Tibial nerve (tissue), 4 donors: ENCODE data around the gene FNBP1L. TPM values are rescaled to one million over a fixed set of nuclear protein-coding genes. Genes with fewer than 3 reads are reported as not detected.

Source experiments
- DNase-seq, 2 donors: peaks; one replicate each; pipeline ENCODE4 v3.0.0-alpha.2; 2019; ENCODE audit warnings: low spot score in 2 of 2
- H3K27ac ChIP-seq, 4 donors: fragments of 200-600 bp; sonication (generic) in 3 of 4; one replicate each; pipeline ENCODE4 v1.5.1; 2017 to 2019; ENCODE audit warnings: mild to moderate bottlenecking in 1 of 4
- H3K27me3 ChIP-seq, 2 donors: fragments of 200-600 bp; sonication (generic) in 1 of 2; one replicate each; pipeline versions ENCODE4 v1.5.1 to v1.6.0; 2017 to 2019
- H3K36me3 ChIP-seq, 3 donors: fragments of 200-600 bp; sonication (generic); one replicate each; pipeline ENCODE4 v1.5.1; 2018 to 2019
- H3K4me1 ChIP-seq, 4 donors: fragments of 200-600 bp; sonication (generic) in 3 of 4; one replicate each; pipeline ENCODE4 v1.5.1; 2017 to 2019
- H3K4me3 ChIP-seq, 4 donors: fragments of 200-600 bp; sonication (generic) in 3 of 4; one replicate each; pipeline ENCODE4 v1.5.1; 2017 to 2019; ENCODE audit warnings: mild to moderate bottlenecking in 1 of 4, moderate library complexity in 1 of 4
- H3K9me3 ChIP-seq, 4 donors: fragments of 200-600 bp; sonication (generic) in 3 of 4; one replicate each; pipeline ENCODE4 v1.5.1; 2017 to 2019
- EP300 ChIP-seq, 2 donors: sonication (generic); formaldehyde crosslinking; IDR thresholded peaks; one replicate each; pipeline ENCODE4 v1.6.1; 2017; ENCODE audit warnings: antibody characterized with exemption in 2 of 2, mild to moderate bottlenecking in 1 of 2
- POLR2A ChIP-seq, 2 donors: fragments of 450-650 bp; IDR thresholded peaks; one replicate each; pipeline ENCODE4 v1.6.1; 2017; ENCODE audit warnings: antibody characterized with exemption in 2 of 2, mild to moderate bottlenecking in 2 of 2, moderate library complexity in 2 of 2
- WGBS, 2 donors: methylation state at CpG; one replicate each; pipeline ENCODE4 v1.1.5; 2018; 5-methylcytosine and 5-hydroxymethylcytosine counted together
- total RNA-seq, 4 donors: library from RNA; depleted of rRNA; stranded (reverse); fragments of >200 nt; gene quantifications; one replicate each; pipeline ENCODE4 v1.1.0, GENCODE V29; 2016
- TF ChIP-seq, protein P1 (sequence below), 5 experiments: fragments of 200-600 bp in 3 of 5; fragments of 450-650 bp in 2 of 5; sonication (generic) in 3 of 5; IDR thresholded peaks; one replicate each; pipeline ENCODE4 v1.5.1; 2016 to 2019; ENCODE audit warnings: antibody characterized with exemption in 5 of 5, mild to moderate bottlenecking in 3 of 5, moderate library complexity in 2 of 5

The FNBP1L gene
- total RNA-seq, 4 donors from 2014 or later: 18.3 to 23.2 (median 20.5) TPM

DNA sequence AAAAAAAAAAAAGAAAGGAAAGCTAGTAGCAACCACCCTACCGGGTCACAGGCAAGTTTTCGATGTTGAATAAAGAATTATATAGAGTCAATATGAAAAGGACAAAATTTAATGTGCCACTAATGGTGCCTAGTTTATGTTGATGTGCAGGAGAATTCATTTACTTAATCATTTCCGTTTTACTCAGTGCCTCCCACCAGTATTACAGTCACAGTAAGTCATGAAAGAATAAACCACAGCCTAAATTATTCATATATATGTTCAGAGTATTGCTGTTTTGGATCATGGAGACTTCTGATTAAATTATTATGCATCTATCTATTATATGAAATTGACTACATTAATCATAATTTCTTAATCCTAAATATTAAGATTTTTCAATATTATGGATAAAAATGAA is 35.3 kb downstream of the FNBP1L start:
- DNase-seq: no peak
- Histone ChIP-seq H3K9me3 (peaks cover 0 to 20% (median 2%) of the 10 kb centered on the region in 4 donors), H3K27ac (no peak overlapping the region), H3K4me1 (no peaks in the 10 kb centered on the region), H3K4me3 (no peak overlapping the region), H3K27me3 (no peaks in the 10 kb centered on the region), H3K36me3 (no peaks in the 10 kb centered on the region)
- WGBS, 2 donors: 85 to 91% methylated on average over 3 of the region's 3 CpGs
- no peak for TF ChIP-seq EP300 (IDR thresholded peaks at IDR 0.05)
- TF ChIP-seq, protein P1, sequence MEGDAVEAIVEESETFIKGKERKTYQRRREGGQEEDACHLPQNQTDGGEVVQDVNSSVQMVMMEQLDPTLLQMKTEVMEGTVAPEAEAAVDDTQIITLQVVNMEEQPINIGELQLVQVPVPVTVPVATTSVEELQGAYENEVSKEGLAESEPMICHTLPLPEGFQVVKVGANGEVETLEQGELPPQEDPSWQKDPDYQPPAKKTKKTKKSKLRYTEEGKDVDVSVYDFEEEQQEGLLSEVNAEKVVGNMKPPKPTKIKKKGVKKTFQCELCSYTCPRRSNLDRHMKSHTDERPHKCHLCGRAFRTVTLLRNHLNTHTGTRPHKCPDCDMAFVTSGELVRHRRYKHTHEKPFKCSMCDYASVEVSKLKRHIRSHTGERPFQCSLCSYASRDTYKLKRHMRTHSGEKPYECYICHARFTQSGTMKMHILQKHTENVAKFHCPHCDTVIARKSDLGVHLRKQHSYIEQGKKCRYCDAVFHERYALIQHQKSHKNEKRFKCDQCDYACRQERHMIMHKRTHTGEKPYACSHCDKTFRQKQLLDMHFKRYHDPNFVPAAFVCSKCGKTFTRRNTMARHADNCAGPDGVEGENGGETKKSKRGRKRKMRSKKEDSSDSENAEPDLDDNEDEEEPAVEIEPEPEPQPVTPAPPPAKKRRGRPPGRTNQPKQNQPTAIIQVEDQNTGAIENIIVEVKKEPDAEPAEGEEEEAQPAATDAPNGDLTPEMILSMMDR (IDR thresholded peaks at IDR 0.05): no peak
- no peak for TF ChIP-seq POLR2A (IDR thresholded peaks at IDR 0.05)

DNA sequence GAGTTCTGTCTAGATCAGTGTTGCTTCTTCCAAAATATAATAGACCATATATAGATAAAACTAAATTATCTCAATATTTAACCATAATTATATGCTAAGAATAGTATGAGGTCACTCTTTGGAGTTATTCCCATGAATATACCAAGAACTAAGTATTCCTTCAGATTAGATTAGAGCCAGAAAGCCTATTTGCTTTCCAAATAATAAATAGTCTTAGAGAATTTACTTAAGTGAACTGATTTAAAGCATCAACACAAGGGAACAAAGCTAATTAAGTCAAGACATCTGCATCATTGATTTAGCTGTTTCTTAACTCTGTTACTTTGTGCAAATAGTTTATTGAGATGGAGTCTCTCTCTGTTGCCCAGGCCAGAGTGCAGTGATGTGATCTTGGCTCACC is 35.7 kb downstream of the FNBP1L start:
- H3K4me1 ChIP-seq: no peaks in the 10 kb centered on the region
- H3K9me3 ChIP-seq: peaks cover 0 to 16% (median 2%) of the 10 kb centered on the region in 4 donors
- H3K4me3 ChIP-seq: no peak overlapping the region
- DNase-seq: no peak
- no peak overlapping the region for H3K27ac ChIP-seq
- no peaks in the 10 kb centered on the region for H3K27me3 ChIP-seq
- no peaks in the 10 kb centered on the region for H3K36me3 ChIP-seq
- TF ChIP-seq POLR2A (IDR thresholded peaks at IDR 0.05) (no peak), EP300 (IDR thresholded peaks at IDR 0.05) (no peak)
- TF ChIP-seq, protein P1 (IDR thresholded peaks at IDR 0.05): no peak

DNA sequence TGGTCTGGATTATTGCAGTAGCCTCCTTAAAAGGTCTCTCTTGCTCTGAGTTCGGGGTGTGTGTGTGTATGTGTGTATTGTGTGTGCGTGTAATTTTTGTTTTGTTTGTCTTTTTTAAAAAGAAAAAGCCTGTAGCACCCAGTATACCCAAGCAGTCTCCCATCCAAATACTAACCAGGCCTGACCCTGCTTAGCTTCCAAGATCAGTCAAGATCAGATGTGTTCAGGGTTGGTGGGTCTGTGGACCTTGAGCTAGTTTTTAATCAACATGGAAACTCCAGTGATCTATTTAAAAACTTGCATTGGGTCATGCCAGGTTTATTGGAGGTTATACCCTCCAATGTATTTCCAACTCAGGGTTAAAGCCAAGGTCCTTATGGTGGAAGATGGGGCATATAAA is 40.3 kb downstream of the FNBP1L start:
- Histone ChIP-seq H3K9me3 (no peaks in the 10 kb centered on the region), H3K27me3 (no peaks in the 10 kb centered on the region), H3K27ac (no peak overlapping the region), H3K36me3 (no peaks in the 10 kb centered on the region), H3K4me3 (no peak overlapping the region), H3K4me1 (peaks cover 0 to 16% (median 0%) of the 10 kb centered on the region in 4 donors)
- no peak for DNase-seq
- WGBS, 2 donors: 93 to 94% methylated on average over 2 of the region's 2 CpGs
- TF ChIP-seq POLR2A (IDR thresholded peaks at IDR 0.05) (no peak), EP300 (IDR thresholded peaks at IDR 0.05) (no peak)

DNA sequence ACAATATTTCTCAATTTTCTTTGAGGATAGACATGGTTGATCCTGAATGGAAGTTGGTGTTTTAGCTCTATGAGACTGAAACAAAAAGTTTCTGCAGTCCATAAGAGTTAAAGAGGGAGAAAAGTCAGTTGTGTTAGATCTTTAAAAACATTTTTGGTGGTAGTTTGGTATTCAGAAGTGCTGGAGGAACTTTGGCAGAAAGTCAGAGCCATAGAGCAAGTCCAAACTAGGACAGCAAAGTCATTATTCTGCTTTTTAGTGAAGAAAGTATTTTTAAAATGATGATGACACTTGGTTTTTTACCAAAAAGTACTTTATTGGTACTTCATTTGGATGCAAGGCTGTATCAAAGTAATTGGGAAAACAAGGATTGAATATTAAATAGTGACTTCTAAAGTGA is 41.8 kb downstream of the FNBP1L start:
- H3K36me3 ChIP-seq: no peaks in the 10 kb centered on the region
- no peak overlapping the region for H3K4me3 ChIP-seq
- H3K27me3 ChIP-seq: no peaks in the 10 kb centered on the region
- peaks cover 0 to 16% (median 0%) of the 10 kb centered on the region in 4 donors for H3K4me1 ChIP-seq
- no peaks in the 10 kb centered on the region for H3K9me3 ChIP-seq
- DNase-seq: no peak
- TF ChIP-seq, protein P1 (IDR thresholded peaks at IDR 0.05): no peak
- TF ChIP-seq EP300 (IDR thresholded peaks at IDR 0.05): no peak
- no peak for TF ChIP-seq POLR2A (IDR thresholded peaks at IDR 0.05)
- no peak overlapping the region for H3K27ac ChIP-seq

DNA sequence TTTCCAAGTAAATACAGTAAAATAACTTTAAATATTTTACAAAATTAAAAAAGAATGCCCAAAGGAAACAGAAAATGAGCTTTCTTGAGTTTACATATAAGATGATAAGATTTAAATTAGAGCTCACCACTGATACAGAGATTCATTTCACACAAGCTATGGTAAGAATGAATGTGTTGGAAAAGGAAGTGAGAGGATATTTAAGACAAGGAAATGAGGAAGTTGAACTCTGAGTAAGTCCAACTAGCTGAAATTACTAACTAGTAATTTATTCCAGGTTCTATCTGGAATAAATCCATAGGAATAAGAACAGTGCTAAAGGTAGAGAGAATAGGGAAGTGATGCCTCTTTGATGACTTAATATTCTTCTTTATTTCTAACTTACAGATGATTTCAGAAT is 42.4 kb downstream of the FNBP1L start:
- Histone ChIP-seq H3K36me3 (no peaks in the 10 kb centered on the region), H3K27me3 (no peaks in the 10 kb centered on the region), H3K9me3 (no peaks in the 10 kb centered on the region), H3K4me1 (peaks cover 0 to 16% (median 0%) of the 10 kb centered on the region in 4 donors), H3K4me3 (no peak overlapping the region), H3K27ac (no peak overlapping the region)
- TF ChIP-seq EP300 (IDR thresholded peaks at IDR 0.05) (no peak), POLR2A (IDR thresholded peaks at IDR 0.05) (no peak)
- TF ChIP-seq, protein P1 (IDR thresholded peaks at IDR 0.05): no peak
- no peak for DNase-seq

DNA sequence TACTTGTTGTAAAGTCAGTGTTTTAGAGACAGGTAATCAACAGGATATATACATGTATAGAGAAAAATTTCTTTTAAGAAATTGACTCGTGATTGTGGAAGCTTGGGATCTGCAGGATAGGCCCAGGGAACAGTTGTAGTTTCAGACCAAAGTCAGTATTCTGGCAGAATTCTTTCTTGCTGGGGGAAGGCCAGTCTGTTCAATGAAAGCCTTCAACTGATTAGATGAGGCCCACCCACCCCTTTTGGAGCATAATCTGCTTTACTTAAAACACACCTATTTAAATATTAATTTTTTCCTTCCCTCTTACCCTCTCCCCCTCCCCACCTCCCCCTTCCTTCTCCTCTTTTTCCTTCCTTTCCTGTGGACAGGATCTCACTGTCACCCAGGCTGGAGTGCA is 48.0 kb downstream of the FNBP1L start:
- Histone ChIP-seq H3K9me3 (no peaks in the 10 kb centered on the region), H3K27ac (no peak overlapping the region), H3K27me3 (no peaks in the 10 kb centered on the region), H3K4me1 (peaks cover 0 to 8% (median 0%) of the 10 kb centered on the region in 4 donors), H3K4me3 (no peak overlapping the region), H3K36me3 (peaks cover 0 to 5% (median 0%) of the 10 kb centered on the region in 3 donors)
- TF ChIP-seq EP300 (IDR thresholded peaks at IDR 0.05) (no peak), POLR2A (IDR thresholded peaks at IDR 0.05) (no peak)
- TF ChIP-seq, protein P1 (IDR thresholded peaks at IDR 0.05): no peak
- DNase-seq: no peak
- WGBS, 2 donors: 93 to 95% methylated on average over 1 of the region's 1 CpG
